Measurements from ENCODE around the gene AKNA.
"Not testable (repeated sequence)": the region's sequence is repeated elsewhere in the genome, so short reads cannot be mapped to it uniquely, and the experiment has no call there.

AKNA gene

GRCh38 chr9:114336699-114337395, 50.9 kb downstream of the AKNA start:
- no peak for DNase-seq (ENCODE audit: low read depth in 3 of 3)

DNA sequence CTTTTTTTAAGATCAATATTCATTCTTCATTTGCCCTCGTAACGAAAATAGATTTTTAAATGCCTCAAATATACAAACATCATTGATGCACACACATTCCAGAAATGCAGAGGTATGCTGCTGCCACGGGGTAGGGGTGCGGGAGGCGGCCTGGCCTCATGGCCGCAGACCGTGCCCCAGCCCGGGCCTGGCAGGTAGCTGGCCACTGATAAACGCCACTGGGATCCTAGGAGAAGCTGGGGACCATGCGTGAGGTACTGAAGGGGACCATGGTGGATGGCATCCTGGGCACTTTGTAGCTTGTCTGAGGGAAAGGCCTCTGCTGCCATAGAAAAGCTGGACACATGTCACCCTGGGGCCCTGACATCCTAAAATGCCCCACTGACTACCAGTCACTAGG, 51.6 kb downstream of the AKNA start:
- DNase-seq (ENCODE audit: low read depth in 3 of 3): no peak

DNA sequence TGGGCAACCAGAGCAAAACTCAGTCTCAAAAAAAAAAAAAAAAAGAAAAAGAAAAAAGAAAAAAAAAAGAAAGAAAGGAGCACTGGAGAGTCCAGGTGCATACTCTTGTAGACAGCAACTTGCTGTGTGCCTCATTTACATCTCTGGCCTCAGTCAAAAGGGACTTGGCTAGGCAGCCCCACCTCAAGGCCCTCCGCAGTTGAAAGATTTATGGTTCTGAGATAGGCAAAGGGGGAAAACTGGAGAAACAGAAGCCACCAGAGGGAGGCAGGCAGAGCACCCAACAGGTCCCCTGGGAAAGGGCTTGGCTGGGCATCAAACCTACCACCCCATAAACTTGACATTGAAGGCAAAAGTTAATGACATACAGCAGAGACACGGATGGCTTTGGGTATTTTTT, 52.0 kb downstream of the AKNA start:
- DNase-seq (ENCODE audit: low read depth in 3 of 3): no peak

GRCh38 chr9:114334490-114334889, 53.3 kb downstream of the AKNA start:
- no peak for DNase-seq (ENCODE audit: low read depth in 3 of 3)

- not testable (repeated sequence) for DNase-seq (ENCODE audit: low read depth in 3 of 3)
Observed at GRCh38 chr9:114333718-114334117, 54.1 kb downstream of the AKNA start.

DNA sequence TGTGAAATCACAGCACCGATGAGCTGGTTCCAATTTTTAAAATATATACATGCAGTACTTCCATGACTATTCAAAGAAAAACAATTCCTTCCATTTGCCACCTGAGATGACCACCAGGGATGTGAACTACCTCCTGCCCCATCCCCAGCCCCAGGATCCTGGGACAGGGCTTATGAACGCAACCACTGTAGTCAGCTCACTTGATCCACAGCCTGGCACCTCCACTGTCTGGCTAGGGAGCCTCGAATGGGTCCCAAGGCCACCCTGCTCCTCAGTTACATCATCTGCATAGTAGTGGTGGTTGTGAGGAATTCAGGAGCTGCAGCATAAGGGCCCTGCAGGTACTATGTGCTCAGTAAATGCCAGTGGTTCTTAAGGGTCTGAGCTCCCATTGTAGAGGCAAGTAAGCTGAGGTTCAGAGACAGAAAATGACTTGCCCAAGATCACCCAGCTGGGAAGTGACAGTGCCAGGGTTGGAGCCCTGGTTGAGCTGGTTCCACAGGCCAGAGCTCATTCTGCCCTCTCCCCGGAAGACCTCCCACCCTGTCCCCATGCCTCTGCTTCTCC, 55.2 kb downstream of the AKNA start:
- not testable (repeated sequence) for DNase-seq (ENCODE audit: low read depth in 3 of 3)

DNA sequence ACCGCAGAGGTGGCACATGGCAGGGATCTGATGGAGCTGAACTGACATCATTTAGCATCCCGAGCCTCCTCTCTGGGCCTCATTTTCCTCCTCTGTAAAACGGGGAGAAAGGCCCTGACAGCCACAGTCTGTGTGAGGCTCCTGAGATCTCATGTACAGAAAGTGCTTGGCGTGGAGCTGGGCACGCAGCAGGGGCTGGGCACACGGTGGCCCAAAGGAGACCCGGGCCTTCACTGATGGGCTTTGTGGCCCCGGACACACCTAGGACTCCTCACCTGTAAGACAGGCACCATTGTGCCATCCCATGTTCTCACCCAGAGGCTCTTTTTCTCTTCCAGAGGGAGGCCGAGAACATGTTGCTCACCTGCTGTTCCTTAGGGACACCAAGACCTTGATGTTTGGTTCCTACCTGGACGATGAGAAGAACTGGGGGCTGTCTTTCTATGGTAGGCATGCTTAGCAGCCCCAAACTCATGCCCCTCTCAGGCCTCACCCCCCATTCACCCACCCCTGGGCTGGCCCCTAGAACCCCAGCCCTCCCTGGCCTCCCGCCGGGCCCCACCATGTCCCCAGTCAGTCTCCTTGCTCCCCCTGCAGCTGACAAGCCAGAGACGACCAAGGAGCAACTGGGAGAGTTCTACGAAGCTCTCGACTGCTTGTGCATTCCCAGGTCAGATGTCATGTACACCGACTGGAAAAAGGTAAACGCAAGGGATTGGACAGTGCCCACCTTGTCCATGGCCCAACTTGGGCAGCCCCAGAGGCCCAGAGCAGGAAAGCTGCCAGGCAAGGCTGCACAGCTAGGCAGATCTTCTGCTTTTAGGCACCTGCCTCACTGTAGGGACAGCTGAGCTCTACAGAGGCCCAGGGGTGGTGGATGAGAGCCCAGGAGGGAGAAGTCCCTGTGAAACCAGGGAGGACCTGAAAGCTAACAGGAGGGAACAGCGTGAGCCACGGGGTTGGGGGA, 56.3 kb downstream of the AKNA start:
- not testable (repeated sequence) for DNase-seq (ENCODE audit: low read depth in 3 of 3)

DNA sequence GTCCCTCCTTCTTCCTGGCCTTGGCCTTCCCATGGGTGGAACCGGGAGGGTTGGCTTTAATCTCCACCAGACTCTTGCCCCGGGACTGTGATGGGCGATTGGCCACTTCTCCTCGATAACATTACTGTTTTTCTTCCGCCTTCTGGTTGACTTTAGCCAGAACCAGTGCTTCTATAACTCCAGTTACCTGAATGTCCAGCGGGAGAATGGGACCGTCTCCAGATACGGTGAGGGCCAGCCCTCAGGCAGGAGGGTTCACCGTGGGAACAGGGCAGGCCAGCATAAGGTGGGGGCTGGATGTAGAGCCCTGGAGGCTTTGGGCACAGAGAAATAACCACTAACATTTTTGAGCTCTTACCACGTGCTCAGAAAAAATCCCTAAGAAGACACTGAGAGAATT, 57.1 kb downstream of the AKNA start:
- DNase-seq (ENCODE audit: low read depth in 3 of 3): no peak

DNA sequence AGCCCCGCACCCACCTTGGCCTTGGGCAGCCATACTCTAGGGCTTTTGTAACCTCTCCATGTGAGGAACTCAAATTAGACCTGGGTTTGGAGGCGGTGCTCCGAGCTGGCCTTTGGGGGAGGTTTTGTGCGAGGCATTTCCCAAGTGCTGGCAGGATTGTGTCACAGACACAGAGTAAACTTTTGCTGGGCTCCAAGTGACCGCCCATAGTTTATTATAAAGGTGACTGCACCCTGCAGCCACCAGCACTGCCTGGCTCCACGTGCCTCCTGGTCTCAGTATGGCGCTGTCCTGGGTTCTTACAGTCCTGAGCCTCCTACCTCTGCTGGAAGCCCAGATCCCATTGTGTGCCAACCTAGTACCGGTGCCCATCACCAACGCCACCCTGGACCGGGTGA, 58.2 kb downstream of the AKNA start, which contains the start of gene ORM2:
TSS of gene ORM2 (plus strand) at position 245 of the 398 bp plus-strand sequence. CDS start at position 281, 36 bp downstream.
- not testable (repeated sequence) for DNase-seq (ENCODE audit: low read depth in 3 of 3)

- DNase-seq (ENCODE audit: low read depth in 3 of 3): not testable (repeated sequence)
Observed at GRCh38 chr9:114328937-114329624, 58.7 kb downstream of the AKNA start.

GRCh38 chr9:114328357-114328820, 59.4 kb downstream of the AKNA start:
- DNase-seq (ENCODE audit: low read depth in 3 of 3): not testable (repeated sequence)

- no peak for DNase-seq (ENCODE audit: low read depth in 3 of 3)
Observed at GRCh38 chr9:114327749-114328148, 60.0 kb downstream of the AKNA start.

DNA sequence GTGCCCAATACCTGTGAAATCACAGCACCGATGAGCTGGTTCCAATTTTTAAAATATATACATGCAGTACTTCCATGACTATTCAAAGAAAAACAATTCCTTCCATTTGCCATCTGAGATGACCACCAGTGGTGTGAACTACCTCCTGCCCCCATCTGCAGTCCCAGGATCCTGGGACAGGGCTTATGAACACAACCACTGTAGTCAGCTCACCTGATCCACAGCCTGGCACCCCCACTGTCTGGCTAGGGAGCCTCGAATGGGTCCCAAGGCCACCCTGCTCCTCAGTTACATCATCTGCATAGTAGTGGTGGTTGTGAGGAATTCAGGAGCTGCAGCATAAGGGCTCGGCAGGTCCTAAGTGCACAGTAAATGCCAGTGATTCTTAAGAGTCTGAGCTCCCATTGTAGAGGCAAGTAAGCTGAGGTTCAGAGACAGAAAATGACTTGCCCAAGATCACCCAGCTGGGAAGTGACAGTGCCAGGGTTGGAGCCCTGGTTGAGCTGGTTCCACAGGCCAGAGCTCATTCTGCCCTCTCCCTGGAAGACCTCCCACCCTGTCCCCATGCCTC, 62.0 kb downstream of the AKNA start:
- not testable (repeated sequence) for DNase-seq (ENCODE audit: low read depth in 3 of 3)

GRCh38 chr9:114324965-114325364, 62.8 kb downstream of the AKNA start:
- not testable (repeated sequence) for DNase-seq (ENCODE audit: low read depth in 3 of 3)

DNA sequence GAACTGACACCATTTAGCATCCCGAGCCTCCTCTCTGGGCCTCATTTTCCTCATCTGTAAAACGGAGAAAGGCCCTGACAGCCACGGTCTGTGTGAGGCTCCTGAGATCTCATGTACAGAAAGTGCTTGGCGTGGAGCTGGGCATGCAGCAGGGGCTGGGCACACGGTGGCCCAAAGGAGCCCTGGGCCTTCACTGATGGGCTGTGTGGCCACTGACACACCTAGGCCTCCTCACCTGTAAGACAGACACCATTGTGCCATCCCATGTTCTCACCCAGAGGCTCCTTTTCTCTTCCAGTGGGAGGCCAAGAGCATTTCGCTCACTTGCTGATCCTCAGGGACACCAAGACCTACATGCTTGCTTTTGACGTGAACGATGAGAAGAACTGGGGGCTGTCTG, 63.3 kb downstream of the AKNA start:
- no peak for DNase-seq (ENCODE audit: low read depth in 3 of 3)

- not testable (repeated sequence) for DNase-seq (ENCODE audit: low read depth in 3 of 3)
Observed at GRCh38 chr9:114323849-114324248, 63.9 kb downstream of the AKNA start.

- DNase-seq (ENCODE audit: low read depth in 3 of 3): not testable (repeated sequence)
Observed at GRCh38 chr9:114322831-114323531, 64.8 kb downstream of the AKNA start, which contains the start of gene ORM1. Gene ORM1 (plus strand): TSS chr9:114323098. CDS start chr9:114323134, 36 bp downstream.

- DNase-seq (ENCODE audit: low read depth in 3 of 3): not testable (repeated sequence)
Observed at GRCh38 chr9:114322160-114322818, 65.5 kb downstream of the AKNA start.

- DNase-seq (ENCODE audit: low read depth in 3 of 3): peak in 2 of 3 donors; percentile 30 to 38
Observed at GRCh38 chr9:114321759-114322158, 66.0 kb downstream of the AKNA start.

- DNase-seq (ENCODE audit: low read depth in 3 of 3): not testable (repeated sequence)
Observed at GRCh38 chr9:114320710-114321109, 67.1 kb downstream of the AKNA start.

All from stimulated activated CD4-positive, alpha-beta T cell treated with anti-CD3 and anti-CD28 coated beads, TNF-alpha, amount 100 ng/mL, for 48 hours (primary cell).